HepG2 (cell line): ENCODE results near the gene CACNA1D. TPM values are rescaled to one million over a fixed set of nuclear protein-coding genes. Genes with fewer than 3 reads are reported as not detected.

Source experiments
- ARNT ChIP-seq: fragments of 450-650 bp; IDR thresholded peaks from 2 replicates; pipeline ENCODE4 v1.6.1; 2017
- DMTF1 ChIP-seq: sonication (generic); formaldehyde crosslinking; IDR thresholded peaks from 2 replicates; pipeline ENCODE4 v1.4.0; 2020; ENCODE audit warnings: mild to moderate bottlenecking, missing genetic modification reagents
- IKZF5 ChIP-seq: IDR thresholded peaks from 2 replicates; pipeline ENCODE4 v1.6.1; 2018; ENCODE audit warnings: missing genetic modification reagents, mild to moderate bottlenecking, missing compliant biosample characterization
- LBX2 ChIP-seq: sonication (generic); formaldehyde crosslinking; IDR thresholded peaks from 2 replicates; pipeline ENCODE4 v1.5.0; 2020; ENCODE audit warnings: missing genetic modification reagents, mild to moderate bottlenecking, borderline replicate concordance
- LRRFIP1 ChIP-seq: sonication (generic); formaldehyde crosslinking; conservative IDR thresholded peaks from 2 replicates; pipeline ENCODE4 v1.4.0; 2020; ENCODE audit warnings: missing genetic modification reagents
- MZF1 ChIP-seq: sonication (generic); formaldehyde crosslinking; IDR thresholded peaks from 2 replicates; pipeline ENCODE4 v1.8.1; 2023; ENCODE audit warnings: mild to moderate bottlenecking, missing genetic modification reagents, borderline replicate concordance
- ZNF12 ChIP-seq: sonication (generic); formaldehyde crosslinking; IDR thresholded peaks from 2 replicates; pipeline ENCODE4 v1.5.0; 2020; ENCODE audit warnings: missing genetic modification reagents
- ZNF317 ChIP-seq: sonication (generic); formaldehyde crosslinking; IDR thresholded peaks from 2 replicates; pipeline ENCODE4 v1.5.0; 2020; ENCODE audit warnings: mild to moderate bottlenecking, missing genetic modification reagents
- ZNF414 ChIP-seq: sonication (generic); formaldehyde crosslinking; IDR thresholded peaks from 2 replicates; pipeline ENCODE4 v1.5.0; 2020; ENCODE audit warnings: missing genetic modification reagents
- ZNF431 ChIP-seq: sonication (generic); formaldehyde crosslinking; IDR thresholded peaks from 2 replicates; pipeline ENCODE4 v1.9.0; 2022; ENCODE audit warnings: missing genetic modification reagents, low read depth, mild to moderate bottlenecking, borderline replicate concordance
- ZNF646 ChIP-seq: sonication (generic); formaldehyde crosslinking; IDR thresholded peaks from 2 replicates; pipeline ENCODE4 v1.9.0; 2021; ENCODE audit warnings: mild to moderate bottlenecking, missing genetic modification reagents
- ZNF768 ChIP-seq: sonication (generic); formaldehyde crosslinking; IDR thresholded peaks from 2 replicates; pipeline ENCODE4 v1.4.0; 2020; ENCODE audit warnings: missing genetic modification reagents
- ZNF83 ChIP-seq: sonication (generic); formaldehyde crosslinking; IDR thresholded peaks from 2 replicates; pipeline ENCODE4 v1.4.0; 2020; ENCODE audit warnings: missing genetic modification reagents, mild to moderate bottlenecking, borderline replicate concordance
- polyA plus RNA-seq, 8 experiments: library from polyadenylated mRNA; depleted of rRNA in 3 of 8; stranded (reverse) in 7 of 8; unstranded in 1 of 8; fragments of >200 nt; fragmentation: Illumina TruSeq in 4 of 8; extraction: Trizol in 4 of 8; gene quantifications; 2 replicates each; pipeline versions ENCODE4 v1.2.1 to v1.2.3, GENCODE V29; 2011 to 2016; ENCODE audit warnings: low read depth in 4 of 8, missing spikeins in 1 of 8, mixed read lengths in 1 of 8; ENCODE audit not compliant: insufficient read depth in 1 of 8
- total RNA-seq, 5 experiments: library from RNA; depleted of rRNA; stranded (reverse); fragments of >200 nt; fragmentation: Illumina TruSeq; extraction: Trizol; gene quantifications; 2 replicates each; pipeline ENCODE4 v1.2.3, GENCODE V29; 2016; ENCODE audit warnings: low read depth in 1 of 5

The CACNA1D gene
- total and polyA plus RNA-seq, 2 of the 13 experiments (the other 11 are each of a cell fraction or from before 2014, with no cell fraction given): 0.26 to 0.38 TPM

GRCh38 chr3:53844262-53845102, 350.1 kb downstream of the CACNA1D start (continued):
- TF ChIP-seq ZNF317 (CRISPR knock-in tag) (peak; percentile 73; the same call in 1 of the 2 replicates), LBX2 (peak; percentile 4; the same call in 1 of the 2 replicates), IKZF5 (CRISPR knock-in tag) (no peak), ZNF414 (CRISPR knock-in tag) (no peak; the same call in 1 of the 2 replicates), ARNT (no peak), ZNF768 (no peak), ZNF431 (CRISPR knock-in tag) (no peak; the same call in 1 of the 2 replicates), DMTF1 (no peak), ZNF83 (CRISPR knock-in tag) (no peak), LRRFIP1 (CRISPR knock-in tag) (no peak), ZNF12 (CRISPR knock-in tag) (no peak), MZF1 (CRISPR knock-in tag) (no peak), ZNF646 (CRISPR knock-in tag) (no peak)
